DOHH2 (cell line): Measurements from ENCODE around the gene POM121C.
"Not testable (repeated sequence)": the region's sequence is repeated elsewhere in the genome, so short reads cannot be mapped to it uniquely, and the experiment has no call there.

ENCODE experiments used
- CTCF ChIP-seq: fragments of 200-600 bp; sonication (generic); IDR thresholded peaks from one replicate; pipeline ENCODE4 v1.5.1; 2014; ENCODE audit warnings: antibody characterized with exemption, mild to moderate bottlenecking, low read depth, low read length; ENCODE audit not compliant: poor library complexity, severe bottlenecking
- EZH2phosphoT487 ChIP-seq: fragments of 200-600 bp; sonication (generic); IDR thresholded peaks from 2 replicates; pipeline ENCODE4 v1.6.1; 2017; ENCODE audit warnings: borderline replicate concordance, mild to moderate bottlenecking, antibody characterized with exemption, low read length, moderate library complexity, mixed read lengths

- TF ChIP-seq CTCF, EZH2phosphoT487: not testable (repeated sequence)
These were observed 88.2 kb downstream of the POM121C start for GRCh38 chr7:75397865-75398264.
